ENCODE data around the gene NCKAP5L.

DNA sequence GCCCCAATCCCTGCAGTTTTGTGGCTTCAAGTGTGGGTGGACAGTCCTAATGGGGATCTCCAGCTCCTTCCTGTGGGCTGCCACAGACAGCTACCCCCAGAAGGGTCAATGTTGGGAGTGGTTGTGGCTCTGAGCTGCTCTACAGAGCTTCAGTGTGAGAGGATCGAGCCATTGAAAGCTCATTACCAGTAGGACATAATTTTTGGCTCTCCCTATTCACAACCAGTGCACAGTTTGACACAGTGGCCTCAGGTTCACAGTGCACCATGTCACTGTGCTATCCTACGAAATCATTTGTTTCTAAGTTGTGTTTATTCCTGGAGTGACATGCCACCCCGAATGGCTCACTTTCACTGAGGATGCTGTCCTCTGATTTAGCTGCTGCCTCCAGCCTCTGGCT, 64.1 kb downstream of the NCKAP5L start:
- TF ChIP-seq, protein P1, sequence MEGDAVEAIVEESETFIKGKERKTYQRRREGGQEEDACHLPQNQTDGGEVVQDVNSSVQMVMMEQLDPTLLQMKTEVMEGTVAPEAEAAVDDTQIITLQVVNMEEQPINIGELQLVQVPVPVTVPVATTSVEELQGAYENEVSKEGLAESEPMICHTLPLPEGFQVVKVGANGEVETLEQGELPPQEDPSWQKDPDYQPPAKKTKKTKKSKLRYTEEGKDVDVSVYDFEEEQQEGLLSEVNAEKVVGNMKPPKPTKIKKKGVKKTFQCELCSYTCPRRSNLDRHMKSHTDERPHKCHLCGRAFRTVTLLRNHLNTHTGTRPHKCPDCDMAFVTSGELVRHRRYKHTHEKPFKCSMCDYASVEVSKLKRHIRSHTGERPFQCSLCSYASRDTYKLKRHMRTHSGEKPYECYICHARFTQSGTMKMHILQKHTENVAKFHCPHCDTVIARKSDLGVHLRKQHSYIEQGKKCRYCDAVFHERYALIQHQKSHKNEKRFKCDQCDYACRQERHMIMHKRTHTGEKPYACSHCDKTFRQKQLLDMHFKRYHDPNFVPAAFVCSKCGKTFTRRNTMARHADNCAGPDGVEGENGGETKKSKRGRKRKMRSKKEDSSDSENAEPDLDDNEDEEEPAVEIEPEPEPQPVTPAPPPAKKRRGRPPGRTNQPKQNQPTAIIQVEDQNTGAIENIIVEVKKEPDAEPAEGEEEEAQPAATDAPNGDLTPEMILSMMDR (conservative IDR thresholded peaks at IDR 0.05; ENCODE audit: low read depth, low read length) = no peak
- no peak for TF ChIP-seq EZH2 (IDR thresholded peaks at IDR 0.05; ENCODE audit: low read length, unreplicated experiment)
- no peak for TF ChIP-seq EZH2phosphoT487 (IDR thresholded peaks at IDR 0.05; ENCODE audit: borderline replicate concordance, low read length)
